BLaER1 treated with 17β-estradiol and CSF1 and Interleukin-3, amounts not matched to agents 10 nM and 100 nM (cell line): ENCODE results near the gene FSHB.
"Not testable (repeated sequence)": the region's sequence is repeated elsewhere in the genome, so short reads cannot be mapped to it uniquely, and the experiment has no call there.

Source experiments
- H3K27ac ChIP-seq, 11 experiments: shearing (Covaris generic); formaldehyde crosslinking; 2 replicates each; pipeline ENCODE4 v1.8.1; 2022
- H3K27me3 ChIP-seq, 11 experiments: shearing (Covaris generic); formaldehyde crosslinking; 2 replicates each; pipeline ENCODE4 v1.8.1; 2022
- H3K36me3 ChIP-seq, 11 experiments: shearing (Covaris generic); formaldehyde crosslinking; 2 replicates each; pipeline ENCODE4 v1.8.1; 2022
- H3K4me1 ChIP-seq, 10 experiments: shearing (Covaris generic); formaldehyde crosslinking; 2 replicates each; pipeline ENCODE4 v1.8.1; 2022
- H3K4me2 ChIP-seq, 11 experiments: shearing (Covaris generic); formaldehyde crosslinking; 2 replicates each; pipeline ENCODE4 v1.8.1; 2022
- H3K4me3 ChIP-seq, 10 experiments: shearing (Covaris generic); formaldehyde crosslinking; 2 replicates each; pipeline ENCODE4 v1.8.1; 2022
- H3K9ac ChIP-seq, 11 experiments: shearing (Covaris generic); formaldehyde crosslinking; 2 replicates each; pipeline ENCODE4 v1.8.1; 2022
- H3K9me3 ChIP-seq, 11 experiments: shearing (Covaris generic); formaldehyde crosslinking; replicated peaks in 1 of 11; 2 replicates each; pipeline ENCODE4 v1.8.1; 2022
- H4K20me1 ChIP-seq, 11 experiments: shearing (Covaris generic); formaldehyde crosslinking; 2 replicates each; pipeline ENCODE4 v1.8.1; 2022
- Cebpa-rat ChIP-seq, 11 experiments: shearing (Covaris generic); IDR thresholded peaks; 2 replicates each; pipeline ENCODE4 v1.8.1; 2022

The FSHB gene

GRCh38 chr11:30230714-30231113, at the start of gene FSHB:
FSHB (plus strand) TSS chr11:30231014; CDS start chr11:30231903, 889 bp downstream.
- H4K20me1 ChIP-seq = no peaks in the 10 kb centered on the region
- no peaks in the 10 kb centered on the region for H3K36me3 ChIP-seq
- H3K9ac ChIP-seq = no peak within 1 kb of the TSS
- no peak for TF ChIP-seq Cebpa-rat (IDR thresholded peaks at IDR 0.05)
- H3K27ac ChIP-seq = no peak within 1 kb of the TSS
- peaks cover 15 to 23% (median 17%) of the 10 kb centered on the region in 11 experiments for H3K9me3 ChIP-seq
- H3K4me2 ChIP-seq = no peak within 1 kb of the TSS
- H3K27me3 ChIP-seq = no peaks in the 10 kb centered on the region
- H3K4me3 ChIP-seq = no peak within 1 kb of the TSS
- no peaks in the 10 kb centered on the region for H3K4me1 ChIP-seq

- Histone ChIP-seq H3K27ac (no peak overlapping the region), H3K4me1 (no peaks in the 10 kb centered on the region), H3K9ac (no peak overlapping the region), H3K9me3 (peaks cover 0 to 13% (median 0%) of the 10 kb centered on the region in 11 experiments; a peak in 4 of 22 replicates), H3K27me3 (no peaks in the 10 kb centered on the region), H4K20me1 (no peaks in the 10 kb centered on the region), H3K4me3 (no peak overlapping the region), H3K4me2 (no peak overlapping the region), H3K36me3 (no peaks in the 10 kb centered on the region)
- no peak for TF ChIP-seq Cebpa-rat (IDR thresholded peaks at IDR 0.05)
Measured at GRCh38 chr11:30186748-30187147, 44.1 kb upstream of the FSHB start.

DNA sequence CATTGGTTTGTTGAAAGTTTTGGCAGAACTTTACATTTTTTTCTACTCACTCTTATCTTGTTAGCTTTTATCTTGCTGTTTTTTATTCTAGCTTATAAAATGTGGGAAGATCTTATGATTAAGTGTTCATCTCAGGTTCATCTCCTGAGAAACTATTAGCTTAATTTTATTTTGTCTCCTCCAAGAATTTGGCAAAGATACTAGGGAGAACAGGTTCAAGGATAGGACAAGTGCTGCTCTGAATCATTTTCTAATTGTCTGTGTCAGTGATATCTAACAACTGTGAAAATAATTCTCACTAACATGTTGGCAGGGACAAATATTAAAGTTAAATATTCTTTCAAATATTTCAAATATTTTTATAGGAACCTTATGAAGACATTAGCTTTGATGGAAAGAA, 38.2 kb upstream of the FSHB start:
- Histone ChIP-seq H3K4me1 (no peaks in the 10 kb centered on the region), H3K9ac (no peak overlapping the region), H3K36me3 (no peaks in the 10 kb centered on the region), H3K27ac (no peak overlapping the region), H3K27me3 (no peaks in the 10 kb centered on the region), H4K20me1 (no peaks in the 10 kb centered on the region), H3K4me3 (no peak overlapping the region), H3K9me3 (no peaks in the 10 kb centered on the region), H3K4me2 (no peak overlapping the region)
- no peak for TF ChIP-seq Cebpa-rat (IDR thresholded peaks at IDR 0.05)

DNA sequence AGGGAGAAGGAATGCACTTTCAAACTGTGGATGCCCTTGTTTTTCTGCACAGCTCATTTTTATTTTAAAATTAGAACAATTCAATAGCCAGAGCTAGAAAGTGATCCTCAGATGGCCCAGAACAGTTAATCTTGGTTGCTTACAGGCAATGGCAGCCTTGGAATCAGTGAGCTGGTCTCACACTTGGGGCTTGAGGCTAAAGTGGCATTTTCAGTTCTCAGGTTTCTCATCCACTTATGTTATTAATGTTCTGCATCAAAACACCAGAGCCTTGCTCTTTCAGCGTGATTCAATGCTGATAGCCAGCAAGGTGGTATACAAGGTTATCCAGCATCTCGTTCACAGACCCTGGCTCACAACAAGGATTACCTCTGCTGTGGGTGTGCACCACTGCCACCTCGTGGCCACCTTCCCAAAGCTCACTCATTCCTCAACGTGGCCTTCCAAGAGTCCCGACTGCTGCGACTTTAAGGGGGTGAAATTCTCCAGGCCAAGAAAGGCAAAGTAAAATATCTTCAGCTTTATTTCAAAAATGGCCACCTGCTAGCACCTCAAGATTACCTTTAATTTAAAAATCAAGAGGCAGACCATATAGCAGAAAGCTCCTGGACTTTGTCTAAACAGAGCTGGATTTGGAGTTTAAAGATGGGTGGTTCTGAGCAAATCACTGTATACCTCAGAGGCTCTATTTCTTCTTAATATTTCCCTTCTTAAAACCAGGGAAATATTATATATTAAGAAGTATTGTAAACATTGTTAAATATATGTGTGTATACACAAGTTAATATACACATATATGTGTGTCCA, 34.2 kb upstream of the FSHB start:
- H3K4me1 ChIP-seq = no peaks in the 10 kb centered on the region

DNA sequence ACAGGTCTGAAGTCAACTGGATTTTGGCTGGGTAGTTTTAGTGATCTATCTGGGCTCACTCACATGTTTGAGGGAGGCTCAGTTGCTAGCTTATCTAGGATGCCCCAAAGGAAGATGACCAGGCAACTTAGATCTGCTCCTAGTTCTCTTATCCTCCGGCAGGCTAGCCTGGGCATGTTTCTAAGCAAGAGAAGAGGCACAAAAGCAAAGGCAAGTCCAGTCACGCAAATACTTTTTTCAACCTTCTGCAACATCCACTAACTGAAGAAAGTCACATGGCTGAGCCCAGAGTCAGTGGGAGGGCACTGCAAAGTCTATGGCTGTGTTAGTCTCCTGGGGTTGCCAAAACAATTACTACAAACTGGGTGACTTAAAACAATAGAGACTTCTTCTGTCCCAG, 32.9 kb upstream of the FSHB start:
- Histone ChIP-seq H3K4me2 (no peak overlapping the region), H3K9me3 (peaks cover 0 to 8% (median 0%) of the 10 kb centered on the region in 11 experiments; a peak in 4 of 22 replicates), H3K36me3 (no peaks in the 10 kb centered on the region), H3K27ac (no peak overlapping the region), H3K9ac (no peak overlapping the region), H3K27me3 (no peaks in the 10 kb centered on the region), H3K4me3 (no peak overlapping the region), H4K20me1 (no peaks in the 10 kb centered on the region), H3K4me1 (no peaks in the 10 kb centered on the region)
- no peak for TF ChIP-seq Cebpa-rat (IDR thresholded peaks at IDR 0.05)

More for the DNA sequence above, 34.2 kb upstream of the FSHB start:
- TF ChIP-seq Cebpa-rat (IDR thresholded peaks at IDR 0.05) = no peak
- Histone ChIP-seq H3K27me3 (no peaks in the 10 kb centered on the region), H3K4me2 (no peak overlapping the region), H3K27ac (no peak overlapping the region), H3K9me3 (peaks cover 0 to 8% (median 0%) of the 10 kb centered on the region in 11 experiments; a peak in 4 of 22 replicates), H3K4me3 (no peak overlapping the region), H4K20me1 (no peaks in the 10 kb centered on the region), H3K36me3 (no peaks in the 10 kb centered on the region), H3K9ac (no peak overlapping the region)

DNA sequence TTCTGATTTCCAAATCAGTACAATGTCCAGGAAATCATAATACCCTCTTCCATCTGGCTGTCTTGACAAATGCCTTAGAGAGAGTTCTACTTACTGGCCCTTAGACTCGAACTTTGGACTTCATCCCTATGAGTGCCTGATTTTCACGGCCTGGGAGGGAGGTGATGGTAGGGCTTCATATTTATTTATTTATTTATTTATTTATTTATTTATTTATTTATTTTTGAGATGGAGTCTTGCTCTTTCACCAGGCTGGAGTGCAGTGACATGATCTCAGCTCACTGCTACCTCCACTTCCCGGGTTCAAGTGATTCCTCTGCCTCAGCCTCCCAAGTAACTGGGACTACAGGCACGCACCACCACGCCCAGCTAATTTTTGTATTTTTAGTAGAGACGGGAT, 27.8 kb upstream of the FSHB start:
- not testable (repeated sequence) for H3K4me3 ChIP-seq, H4K20me1 ChIP-seq, H3K9ac ChIP-seq, H3K9me3 ChIP-seq, H3K27ac ChIP-seq, H3K4me2 ChIP-seq, H3K27me3 ChIP-seq, H3K36me3 ChIP-seq, H3K4me1 ChIP-seq

GRCh38 chr11:30203850-30204249, 27.0 kb upstream of the FSHB start:
- Histone ChIP-seq H3K9ac (no peak overlapping the region), H3K4me1 (peaks cover 0 to 9% (median 2%) of the 10 kb centered on the region in 10 experiments; a peak in 5 of 20 replicates), H3K36me3 (no peaks in the 10 kb centered on the region), H4K20me1 (no peaks in the 10 kb centered on the region), H3K4me2 (no peak overlapping the region), H3K27ac (no peak overlapping the region), H3K27me3 (no peaks in the 10 kb centered on the region), H3K4me3 (no peak overlapping the region), H3K9me3 (peaks cover 0 to 8% (median 0%) of the 10 kb centered on the region in 11 experiments; a peak in 4 of 22 replicates)
- no peak for TF ChIP-seq Cebpa-rat (IDR thresholded peaks at IDR 0.05)

GRCh38 chr11:30206249-30206996, 24.4 kb upstream of the FSHB start:
- H3K4me2 ChIP-seq = 0 out of 22 replicates have a peak overlapping the region, but pooled peaks of 1 of the 11 experiments have one; percentile 6
- TF ChIP-seq Cebpa-rat (IDR thresholded peaks at IDR 0.05) = no peak
- H4K20me1 ChIP-seq = no peaks in the 10 kb centered on the region
- no peaks in the 10 kb centered on the region for H3K36me3 ChIP-seq
- no peak overlapping the region for H3K4me3 ChIP-seq
- H3K9me3 ChIP-seq = no peaks in the 10 kb centered on the region
- H3K27ac ChIP-seq = no peak overlapping the region
- H3K9ac ChIP-seq = no peak overlapping the region
- H3K27me3 ChIP-seq = no peaks in the 10 kb centered on the region
- H3K4me1 ChIP-seq = peaks cover 0 to 9% (median 2%) of the 10 kb centered on the region in 10 experiments; a peak in 5 of 20 replicates

DNA sequence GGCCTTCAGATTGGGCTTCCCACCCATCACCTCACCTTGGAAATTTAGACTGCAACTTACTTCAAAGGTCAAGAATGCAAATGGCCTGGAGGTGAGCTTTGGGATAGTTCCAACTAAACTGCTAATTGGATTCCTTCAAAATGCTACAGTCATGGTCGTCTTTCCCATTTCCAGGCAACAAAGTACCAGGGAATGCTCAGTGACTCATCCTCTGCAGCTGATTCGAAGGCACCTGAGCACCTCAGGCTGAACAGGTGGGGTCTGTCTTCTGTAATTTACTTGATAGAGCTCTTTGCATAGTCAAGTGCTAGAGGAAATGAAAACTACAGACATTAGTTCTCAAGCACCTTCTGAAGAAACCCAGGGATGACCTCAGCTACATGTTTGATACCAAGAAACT, 20.5 kb upstream of the FSHB start:
- no peak for TF ChIP-seq Cebpa-rat (IDR thresholded peaks at IDR 0.05)
- H3K27ac ChIP-seq = no peak overlapping the region
- H3K9me3 ChIP-seq = no peaks in the 10 kb centered on the region

More for the DNA sequence above, 20.5 kb upstream of the FSHB start:
- no peak overlapping the region for H3K4me2 ChIP-seq
- no peaks in the 10 kb centered on the region for H4K20me1 ChIP-seq
- no peaks in the 10 kb centered on the region for H3K36me3 ChIP-seq
- no peaks in the 10 kb centered on the region for H3K27me3 ChIP-seq
- peaks cover 0 to 9% (median 2%) of the 10 kb centered on the region in 10 experiments; a peak in 5 of 20 replicates for H3K4me1 ChIP-seq
- H3K4me3 ChIP-seq = no peak overlapping the region
- no peak overlapping the region for H3K9ac ChIP-seq
